PC-3 (cell line): Measurements from ENCODE around the gene CXXC1.

Experiments used
- CTCF ChIP-seq: fragments of 300-600 bp; sonication (generic); conservative IDR thresholded peaks from 2 replicates; pipeline ENCODE4 v1.5.1; 2017; ENCODE audit warnings: antibody characterized with exemption, low read depth, mild to moderate bottlenecking, low read length
- EZH2 ChIP-seq: fragments of 300-600 bp; sonication (generic); IDR thresholded peaks from one replicate; pipeline ENCODE4 v1.6.1; 2017; ENCODE audit warnings: antibody characterized with exemption, mild to moderate bottlenecking, low read length; ENCODE audit not compliant: unreplicated experiment

- TF ChIP-seq CTCF (no peak), EZH2 (no peak)
Observed at GRCh38 chr18:50331691-50332090, 44.2 kb upstream of the CXXC1 start.
